A673 (cell line): ENCODE results near the gene HMGCR.

ENCODE experiments used
- EZH2 ChIP-seq: fragments of 200-600 bp; sonication (generic); IDR thresholded peaks from 2 replicates; pipeline ENCODE4 v1.6.1; 2017; ENCODE audit warnings: borderline replicate concordance, low read depth, mild to moderate bottlenecking, mixed read lengths, antibody characterized with exemption, low read length; ENCODE audit not compliant: poor library complexity, severe bottlenecking
- TF ChIP-seq, protein P1 (sequence below): fragments of 300-800, 200-600 bp; sonication (generic); conservative IDR thresholded peaks from 2 replicates; pipeline ENCODE4 v1.5.1; 2017; ENCODE audit warnings: low read depth, mild to moderate bottlenecking, antibody characterized with exemption, low read length, moderate library complexity, mixed read lengths

DNA sequence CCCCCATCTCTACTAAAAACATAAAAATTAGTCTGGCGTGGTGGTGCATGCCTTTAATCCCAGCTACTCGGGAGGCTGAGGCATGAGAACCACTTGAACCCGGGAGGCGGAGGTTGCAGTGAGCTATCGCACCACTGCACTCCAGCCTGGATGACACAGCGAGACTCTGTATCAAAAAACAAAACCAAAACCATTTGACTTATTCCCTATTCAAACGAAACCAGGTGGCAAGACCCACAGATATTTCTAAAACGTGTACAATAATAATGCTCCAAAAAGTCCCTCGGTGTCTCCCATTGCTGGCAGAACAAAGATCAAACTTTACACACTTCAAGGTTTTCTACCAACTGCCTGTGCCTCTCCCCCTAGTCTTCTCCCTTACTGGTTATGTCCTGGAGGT, 29.8 kb downstream of the HMGCR start:
- TF ChIP-seq, protein P1, sequence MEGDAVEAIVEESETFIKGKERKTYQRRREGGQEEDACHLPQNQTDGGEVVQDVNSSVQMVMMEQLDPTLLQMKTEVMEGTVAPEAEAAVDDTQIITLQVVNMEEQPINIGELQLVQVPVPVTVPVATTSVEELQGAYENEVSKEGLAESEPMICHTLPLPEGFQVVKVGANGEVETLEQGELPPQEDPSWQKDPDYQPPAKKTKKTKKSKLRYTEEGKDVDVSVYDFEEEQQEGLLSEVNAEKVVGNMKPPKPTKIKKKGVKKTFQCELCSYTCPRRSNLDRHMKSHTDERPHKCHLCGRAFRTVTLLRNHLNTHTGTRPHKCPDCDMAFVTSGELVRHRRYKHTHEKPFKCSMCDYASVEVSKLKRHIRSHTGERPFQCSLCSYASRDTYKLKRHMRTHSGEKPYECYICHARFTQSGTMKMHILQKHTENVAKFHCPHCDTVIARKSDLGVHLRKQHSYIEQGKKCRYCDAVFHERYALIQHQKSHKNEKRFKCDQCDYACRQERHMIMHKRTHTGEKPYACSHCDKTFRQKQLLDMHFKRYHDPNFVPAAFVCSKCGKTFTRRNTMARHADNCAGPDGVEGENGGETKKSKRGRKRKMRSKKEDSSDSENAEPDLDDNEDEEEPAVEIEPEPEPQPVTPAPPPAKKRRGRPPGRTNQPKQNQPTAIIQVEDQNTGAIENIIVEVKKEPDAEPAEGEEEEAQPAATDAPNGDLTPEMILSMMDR, result no peak
- TF ChIP-seq EZH2, result no peak
